WTC11 (cell line): ENCODE results near the gene CLCA1.

Experiments
- SP1 ChIP-seq: sonication (generic); formaldehyde crosslinking; conservative IDR thresholded peaks from 2 replicates; pipeline ENCODE4 v1.8.1; 2022; ENCODE audit warnings: missing genetic modification reagents
- TF ChIP-seq, protein P1 (sequence below): sonication (generic); formaldehyde crosslinking; IDR thresholded peaks from 2 replicates; pipeline ENCODE4 v1.8.1; 2022; ENCODE audit warnings: mild to moderate bottlenecking, missing genetic modification reagents, moderate library complexity, borderline replicate concordance

DNA sequence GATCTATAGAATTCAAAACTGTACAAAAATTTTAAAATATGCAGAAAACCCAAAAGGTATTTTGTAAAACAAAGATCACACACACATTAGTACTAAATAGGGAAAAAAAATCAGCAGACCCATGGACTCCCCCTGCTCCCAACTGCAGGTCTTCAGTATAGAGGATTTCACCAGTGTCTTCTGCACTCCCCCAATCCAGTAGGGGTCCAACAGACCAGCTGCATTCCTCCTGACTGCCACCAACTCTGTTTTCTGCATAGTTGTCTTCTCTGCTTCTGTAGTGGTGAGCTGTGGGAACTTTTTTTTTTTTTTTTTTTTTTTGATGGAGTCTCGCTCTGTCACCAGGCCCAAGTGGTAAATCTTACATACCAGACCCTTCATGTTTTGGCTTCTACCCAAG is 22.8 kb upstream of the CLCA1 start:
- TF ChIP-seq, protein P1, sequence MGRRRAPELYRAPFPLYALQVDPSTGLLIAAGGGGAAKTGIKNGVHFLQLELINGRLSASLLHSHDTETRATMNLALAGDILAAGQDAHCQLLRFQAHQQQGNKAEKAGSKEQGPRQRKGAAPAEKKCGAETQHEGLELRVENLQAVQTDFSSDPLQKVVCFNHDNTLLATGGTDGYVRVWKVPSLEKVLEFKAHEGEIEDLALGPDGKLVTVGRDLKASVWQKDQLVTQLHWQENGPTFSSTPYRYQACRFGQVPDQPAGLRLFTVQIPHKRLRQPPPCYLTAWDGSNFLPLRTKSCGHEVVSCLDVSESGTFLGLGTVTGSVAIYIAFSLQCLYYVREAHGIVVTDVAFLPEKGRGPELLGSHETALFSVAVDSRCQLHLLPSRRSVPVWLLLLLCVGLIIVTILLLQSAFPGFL (CRISPR knock-in tag), result no peak
- TF ChIP-seq SP1, result no peak
